Thoracic aorta (tissue), 2 donors: ENCODE data around the gene GPC5. TPM values are rescaled to one million over a fixed set of nuclear protein-coding genes. Genes with fewer than 3 reads are reported as not detected.

ENCODE experiments used
- ATAC-seq: fragments of 150-250 bp; one replicate; pipeline ENCODE4 v1.8.0; 2017; ENCODE audit warnings: low read depth; ENCODE audit not compliant: insufficient number of reproducible peaks, low FRiP score
- DNase-seq: peaks from one replicate; pipeline ENCODE4 v3.0.0-alpha.2; 2020; ENCODE audit warnings: low spot score
- H3K27ac ChIP-seq, 2 donors: fragments of 200-600 bp; sonication (generic); 1 replicate in 1 of 2; 2 replicates in 1 of 2; pipeline ENCODE4 v1.5.1; 2016; ENCODE audit warnings: mild to moderate bottlenecking in 2 of 2, moderate library complexity in 2 of 2
- H3K27me3 ChIP-seq: fragments of 200-600 bp; sonication (generic); replicated peaks from 2 replicates; pipeline ENCODE4 v1.6.0; 2016; ENCODE audit warnings: mild to moderate bottlenecking; ENCODE audit not compliant: insufficient read depth
- H3K36me3 ChIP-seq: fragments of 200-600 bp; sonication (generic); one replicate; pipeline ENCODE4 v1.5.1; 2016
- H3K4me1 ChIP-seq, 2 donors: fragments of 200-600 bp; sonication (generic); 1 replicate in 1 of 2; 2 replicates in 1 of 2; pipeline versions ENCODE4 v1.5.1 to v1.6.0; 2016; ENCODE audit warnings: low read depth in 2 of 2, mild to moderate bottlenecking in 1 of 2; ENCODE audit not compliant: control insufficient read depth in 1 of 2
- H3K4me3 ChIP-seq: fragments of 200-600 bp; sonication (generic); 2 replicates; pipeline ENCODE4 v1.5.1; 2016; ENCODE audit warnings: mild to moderate bottlenecking
- H3K9me3 ChIP-seq: fragments of 200-600 bp; sonication (generic); 2 replicates; pipeline ENCODE4 v1.5.1; 2016
- total RNA-seq, 2 donors: library from RNA; depleted of rRNA; stranded (reverse); fragments of >200 nt; gene quantifications; one replicate each; pipeline versions ENCODE4 v1.1.0 to v1.2.3, GENCODE V29; 2016
- TF ChIP-seq, protein P1 (sequence below): fragments of 200-600 bp; sonication (generic); IDR thresholded peaks from one replicate; pipeline ENCODE4 v1.5.1; 2019; ENCODE audit warnings: antibody characterized with exemption

The GPC5 gene
- total RNA-seq, 2 donors from 2014 or later: 3.3 TPM; not detected in 1

- H3K4me1 ChIP-seq: no peaks in the 10 kb centered on the region
- H3K9me3 ChIP-seq: no peaks in the 10 kb centered on the region
- TF ChIP-seq, protein P1, sequence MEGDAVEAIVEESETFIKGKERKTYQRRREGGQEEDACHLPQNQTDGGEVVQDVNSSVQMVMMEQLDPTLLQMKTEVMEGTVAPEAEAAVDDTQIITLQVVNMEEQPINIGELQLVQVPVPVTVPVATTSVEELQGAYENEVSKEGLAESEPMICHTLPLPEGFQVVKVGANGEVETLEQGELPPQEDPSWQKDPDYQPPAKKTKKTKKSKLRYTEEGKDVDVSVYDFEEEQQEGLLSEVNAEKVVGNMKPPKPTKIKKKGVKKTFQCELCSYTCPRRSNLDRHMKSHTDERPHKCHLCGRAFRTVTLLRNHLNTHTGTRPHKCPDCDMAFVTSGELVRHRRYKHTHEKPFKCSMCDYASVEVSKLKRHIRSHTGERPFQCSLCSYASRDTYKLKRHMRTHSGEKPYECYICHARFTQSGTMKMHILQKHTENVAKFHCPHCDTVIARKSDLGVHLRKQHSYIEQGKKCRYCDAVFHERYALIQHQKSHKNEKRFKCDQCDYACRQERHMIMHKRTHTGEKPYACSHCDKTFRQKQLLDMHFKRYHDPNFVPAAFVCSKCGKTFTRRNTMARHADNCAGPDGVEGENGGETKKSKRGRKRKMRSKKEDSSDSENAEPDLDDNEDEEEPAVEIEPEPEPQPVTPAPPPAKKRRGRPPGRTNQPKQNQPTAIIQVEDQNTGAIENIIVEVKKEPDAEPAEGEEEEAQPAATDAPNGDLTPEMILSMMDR: no peak
- ATAC-seq: no peak
- no peak for DNase-seq
- no peak overlapping the region for H3K27ac ChIP-seq
- no peaks in the 10 kb centered on the region for H3K36me3 ChIP-seq
- H3K27me3 ChIP-seq: no peaks in the 10 kb centered on the region
- no peak overlapping the region for H3K4me3 ChIP-seq
These were observed 426.0 kb downstream of the GPC5 start for GRCh38 chr13:91824416-91824815.

DNA sequence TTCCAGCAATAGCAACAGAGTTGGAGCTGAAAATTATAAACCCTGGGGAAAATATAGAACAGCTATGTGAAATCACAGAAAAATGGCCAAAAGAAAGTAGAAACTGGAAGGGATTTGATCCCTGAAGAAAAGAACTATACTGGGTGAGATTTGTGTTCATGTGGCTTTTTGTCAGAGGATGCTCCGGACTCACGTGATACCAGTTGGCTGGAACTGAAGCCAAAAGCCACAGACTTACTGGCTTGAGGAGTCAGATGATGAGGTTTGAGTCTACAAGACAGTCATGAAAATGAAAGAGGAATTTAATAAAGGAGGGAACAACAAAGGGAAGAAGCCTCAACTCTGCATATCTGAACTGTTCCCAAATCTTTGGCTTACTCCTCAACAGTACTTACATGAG, 427.1 kb downstream of the GPC5 start:
- Histone ChIP-seq H3K27me3 (no peaks in the 10 kb centered on the region), H3K36me3 (no peaks in the 10 kb centered on the region), H3K27ac (no peak overlapping the region), H3K4me3 (no peak overlapping the region), H3K4me1 (no peaks in the 10 kb centered on the region), H3K9me3 (no peaks in the 10 kb centered on the region)
- ATAC-seq (no peak), DNase-seq (no peak)
- TF ChIP-seq, protein P1: no peak

DNA sequence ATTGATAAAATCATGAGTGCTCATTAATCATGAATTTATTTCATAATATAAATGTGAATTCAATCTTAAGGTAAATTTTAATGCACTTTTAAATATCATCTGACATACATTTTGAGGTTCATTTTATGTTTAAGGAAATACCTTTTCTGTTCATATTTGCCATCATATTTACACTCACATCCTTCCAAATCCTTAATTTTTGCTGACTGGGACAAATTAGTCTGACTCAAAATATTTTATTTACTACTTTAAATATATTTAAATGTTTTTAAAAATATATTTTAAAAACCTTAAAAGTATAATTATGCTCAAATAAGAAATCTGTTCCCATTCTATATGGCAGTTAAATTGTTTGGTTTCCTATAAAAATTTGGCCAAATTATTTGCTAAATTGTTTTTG, 438.1 kb downstream of the GPC5 start:
- H3K4me1 ChIP-seq: no peaks in the 10 kb centered on the region
- ATAC-seq (no peak), DNase-seq (no peak)
- no peaks in the 10 kb centered on the region for H3K36me3 ChIP-seq
- no peak overlapping the region for H3K4me3 ChIP-seq
- H3K27me3 ChIP-seq: no peaks in the 10 kb centered on the region
- no peaks in the 10 kb centered on the region for H3K9me3 ChIP-seq
- TF ChIP-seq, protein P1: no peak
- no peak overlapping the region for H3K27ac ChIP-seq

DNA sequence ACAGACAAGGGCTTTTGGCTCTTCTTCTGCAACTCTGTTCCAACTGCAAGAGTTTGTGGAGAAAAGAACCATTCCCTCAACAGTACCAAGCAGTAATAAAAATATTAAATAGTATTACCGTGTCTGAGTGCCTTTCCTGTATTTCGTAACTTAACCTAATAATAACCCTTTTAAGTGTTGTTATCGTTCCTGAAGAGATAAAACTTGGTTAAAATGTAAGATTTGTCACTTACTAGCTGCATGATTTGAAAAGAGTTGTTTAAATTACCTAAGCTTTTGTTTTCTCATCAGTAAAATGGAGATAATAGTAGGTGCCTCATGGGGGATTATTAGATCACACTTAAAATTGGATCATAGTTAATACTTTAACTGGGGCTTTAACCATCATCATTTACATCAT, 447.2 kb downstream of the GPC5 start:
- ATAC-seq (no peak), DNase-seq (no peak)
- Histone ChIP-seq H3K4me3 (no peak overlapping the region), H3K27me3 (no peaks in the 10 kb centered on the region), H3K36me3 (no peaks in the 10 kb centered on the region), H3K9me3 (no peaks in the 10 kb centered on the region), H3K27ac (no peak overlapping the region), H3K4me1 (no peaks in the 10 kb centered on the region)
- TF ChIP-seq, protein P1: no peak

DNA sequence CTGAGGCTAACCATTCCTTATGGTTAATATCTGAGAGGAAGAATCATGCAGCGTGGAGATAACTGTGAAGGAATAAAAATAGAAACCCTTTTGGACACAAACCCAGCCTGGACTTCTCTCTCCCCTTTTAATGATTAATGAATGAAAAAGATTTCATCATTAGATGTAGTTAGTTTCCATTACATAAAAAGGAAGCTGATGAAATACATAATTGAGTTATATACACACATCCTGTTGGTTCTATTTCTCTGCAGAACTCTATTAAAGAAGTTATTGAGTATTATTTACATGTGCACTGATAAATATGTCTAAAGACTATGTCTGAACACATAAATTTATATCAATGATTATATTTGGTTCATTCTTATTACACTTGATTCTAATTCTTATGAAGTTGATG, 465.3 kb downstream of the GPC5 start:
- H3K4me1 ChIP-seq: no peaks in the 10 kb centered on the region
- H3K36me3 ChIP-seq: no peaks in the 10 kb centered on the region
- no peak overlapping the region for H3K27ac ChIP-seq
- no peaks in the 10 kb centered on the region for H3K27me3 ChIP-seq
- DNase-seq (no peak), ATAC-seq (no peak)
- H3K4me3 ChIP-seq: no peak overlapping the region
- TF ChIP-seq, protein P1: no peak
- no peaks in the 10 kb centered on the region for H3K9me3 ChIP-seq
